DOHH2 (cell line): ENCODE data around the gene SMARCA4.

ENCODE experiments used
- H3F3A ChIP-seq: fragments of 200-600 bp; sonication (generic), shearing (Covaris generic); 2 replicates; pipeline ENCODE4 v1.6.0; 2016; ENCODE audit warnings: antibody characterized with exemption, mild to moderate bottlenecking; ENCODE audit not compliant: control insufficient read depth, insufficient read depth
- H3K27ac ChIP-seq: fragments of 200-600 bp; sonication (generic); 2 replicates; pipeline ENCODE4 v1.5.1; 2014; ENCODE audit warnings: low read depth, mild to moderate bottlenecking, low read length, moderate library complexity
- H3K27me3 ChIP-seq: fragments of 200-600 bp; sonication (generic); 2 replicates; pipeline ENCODE4 v1.6.1; 2014; ENCODE audit warnings: mild to moderate bottlenecking, low read length, mixed read lengths; ENCODE audit not compliant: control insufficient read depth
- H3K36me3 ChIP-seq: fragments of 200-600 bp; sonication (generic); 2 replicates; pipeline ENCODE4 v1.6.1; 2014; ENCODE audit warnings: mild to moderate bottlenecking, low read length, moderate library complexity, mixed read lengths; ENCODE audit not compliant: control insufficient read depth
- H3K4me1 ChIP-seq: fragments of 200-600 bp; sonication (generic); 2 replicates; pipeline ENCODE4 v1.6.1; 2014; ENCODE audit warnings: mild to moderate bottlenecking, low read length, mixed read lengths; ENCODE audit not compliant: control insufficient read depth
- H3K4me2 ChIP-seq: fragments of 200-600 bp; sonication (generic); 2 replicates; pipeline ENCODE4 v1.6.0; 2014; ENCODE audit warnings: mild to moderate bottlenecking, low read length, moderate library complexity
- H3K4me3 ChIP-seq: fragments of 200-600 bp; sonication (generic); 2 replicates; pipeline ENCODE4 v1.5.1; 2014; ENCODE audit warnings: mild to moderate bottlenecking, low read length, mixed read lengths
- H3K79me2 ChIP-seq: fragments of 200-600 bp; sonication (generic); 2 replicates; pipeline ENCODE4 v1.6.1; 2014; ENCODE audit warnings: mild to moderate bottlenecking, low read length, mixed read lengths; ENCODE audit not compliant: control insufficient read depth
- H3K9me2 ChIP-seq: fragments of 200-600 bp; sonication (generic); replicated peaks from 2 replicates; pipeline ENCODE4 v1.6.1; 2014; ENCODE audit warnings: mild to moderate bottlenecking, low read length, mixed read lengths; ENCODE audit not compliant: control insufficient read depth
- H3K9me3 ChIP-seq: fragments of 200-600 bp; sonication (generic); 2 replicates; pipeline ENCODE4 v1.6.1; 2014; ENCODE audit warnings: antibody characterized with exemption, low read length, mixed read lengths; ENCODE audit not compliant: control insufficient read depth, insufficient read depth
- H4K20me1 ChIP-seq: fragments of 200-600 bp; sonication (generic); 2 replicates; pipeline ENCODE4 v1.6.0; 2014; ENCODE audit warnings: low read depth, mild to moderate bottlenecking, antibody characterized with exemption, low read length, moderate library complexity; ENCODE audit not compliant: control insufficient read depth, insufficient read depth
- EZH2phosphoT487 ChIP-seq: fragments of 200-600 bp; sonication (generic); IDR thresholded peaks from 2 replicates; pipeline ENCODE4 v1.6.1; 2017; ENCODE audit warnings: borderline replicate concordance, mild to moderate bottlenecking, antibody characterized with exemption, low read length, moderate library complexity, mixed read lengths
- TF ChIP-seq, protein P1 (sequence below): fragments of 200-600 bp; sonication (generic); IDR thresholded peaks from one replicate; pipeline ENCODE4 v1.5.1; 2014; ENCODE audit warnings: antibody characterized with exemption, mild to moderate bottlenecking, low read depth, low read length; ENCODE audit not compliant: poor library complexity, severe bottlenecking

SMARCA4 gene

DNA sequence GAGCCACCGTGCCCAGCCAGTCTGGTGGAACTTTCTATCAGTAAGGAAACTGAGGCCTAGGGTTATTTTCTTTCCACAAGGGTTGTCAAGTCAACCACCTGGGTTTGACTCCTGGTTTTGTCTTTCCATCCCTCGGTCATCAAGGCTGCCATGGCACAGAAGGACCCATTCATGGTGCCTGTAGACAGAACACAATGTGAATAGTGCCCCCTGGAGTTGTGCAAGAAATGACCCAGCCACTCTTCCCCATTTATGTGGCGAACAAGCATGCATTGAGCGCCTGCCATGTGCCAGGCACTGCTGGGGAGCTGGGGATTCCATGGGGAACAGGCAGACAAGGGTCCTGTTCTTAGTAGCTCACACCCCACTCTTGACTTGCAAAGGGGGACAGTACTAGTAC lies 4.1 kb downstream of the SMARCA4 start:
- H4K20me1 ChIP-seq: no peaks in the 10 kb centered on the region
- H3K4me3 ChIP-seq: peak overlapping the region; percentile 70
- no peaks in the 10 kb centered on the region for H3K27me3 ChIP-seq
- H3K9me2 ChIP-seq: no peaks in the 10 kb centered on the region
- peaks cover 46% of the 10 kb centered on the region for H3F3A ChIP-seq
- peak overlapping the region; percentile 98 for H3K27ac ChIP-seq
- no peaks in the 10 kb centered on the region for H3K9me3 ChIP-seq
- peaks cover 61% of the 10 kb centered on the region for H3K36me3 ChIP-seq
- H3K4me2 ChIP-seq: peak overlapping the region; percentile 81
- H3K79me2 ChIP-seq: peaks cover 95% of the 10 kb centered on the region
- peaks cover 72% of the 10 kb centered on the region for H3K4me1 ChIP-seq
- TF ChIP-seq, protein P1, sequence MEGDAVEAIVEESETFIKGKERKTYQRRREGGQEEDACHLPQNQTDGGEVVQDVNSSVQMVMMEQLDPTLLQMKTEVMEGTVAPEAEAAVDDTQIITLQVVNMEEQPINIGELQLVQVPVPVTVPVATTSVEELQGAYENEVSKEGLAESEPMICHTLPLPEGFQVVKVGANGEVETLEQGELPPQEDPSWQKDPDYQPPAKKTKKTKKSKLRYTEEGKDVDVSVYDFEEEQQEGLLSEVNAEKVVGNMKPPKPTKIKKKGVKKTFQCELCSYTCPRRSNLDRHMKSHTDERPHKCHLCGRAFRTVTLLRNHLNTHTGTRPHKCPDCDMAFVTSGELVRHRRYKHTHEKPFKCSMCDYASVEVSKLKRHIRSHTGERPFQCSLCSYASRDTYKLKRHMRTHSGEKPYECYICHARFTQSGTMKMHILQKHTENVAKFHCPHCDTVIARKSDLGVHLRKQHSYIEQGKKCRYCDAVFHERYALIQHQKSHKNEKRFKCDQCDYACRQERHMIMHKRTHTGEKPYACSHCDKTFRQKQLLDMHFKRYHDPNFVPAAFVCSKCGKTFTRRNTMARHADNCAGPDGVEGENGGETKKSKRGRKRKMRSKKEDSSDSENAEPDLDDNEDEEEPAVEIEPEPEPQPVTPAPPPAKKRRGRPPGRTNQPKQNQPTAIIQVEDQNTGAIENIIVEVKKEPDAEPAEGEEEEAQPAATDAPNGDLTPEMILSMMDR: peak; percentile 80
- no peak for TF ChIP-seq EZH2phosphoT487

DNA sequence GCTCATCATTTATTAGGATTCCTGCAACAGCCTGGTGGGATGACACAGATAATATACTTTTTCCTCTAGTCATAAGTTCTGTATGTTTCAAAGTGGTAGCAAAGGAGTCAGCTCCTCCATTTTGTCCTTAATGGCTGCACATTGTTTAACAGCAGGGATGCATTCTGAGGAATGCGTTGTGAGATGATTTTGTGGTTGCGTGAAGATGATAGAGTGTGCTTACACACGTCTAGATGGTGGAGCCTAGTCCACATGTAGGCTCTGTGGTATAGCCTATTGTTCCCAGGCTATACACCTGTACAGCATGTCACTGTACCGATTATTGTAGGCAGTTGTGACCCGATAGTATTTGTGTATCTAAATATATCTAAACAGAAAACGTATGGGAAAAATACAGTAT lies 4.6 kb downstream of the SMARCA4 start:
- Histone ChIP-seq H4K20me1 (no peaks in the 10 kb centered on the region), H3K4me3 (peak overlapping the region; percentile 70), H3F3A (peaks cover 46% of the 10 kb centered on the region), H3K27ac (peak overlapping the region; percentile 98), H3K9me2 (no peaks in the 10 kb centered on the region), H3K4me2 (peak overlapping the region; percentile 81), H3K9me3 (no peaks in the 10 kb centered on the region), H3K27me3 (no peaks in the 10 kb centered on the region), H3K79me2 (peaks cover 95% of the 10 kb centered on the region), H3K4me1 (peaks cover 75% of the 10 kb centered on the region), H3K36me3 (peaks cover 66% of the 10 kb centered on the region)
- TF ChIP-seq EZH2phosphoT487: no peak
- TF ChIP-seq, protein P1: no peak

DNA sequence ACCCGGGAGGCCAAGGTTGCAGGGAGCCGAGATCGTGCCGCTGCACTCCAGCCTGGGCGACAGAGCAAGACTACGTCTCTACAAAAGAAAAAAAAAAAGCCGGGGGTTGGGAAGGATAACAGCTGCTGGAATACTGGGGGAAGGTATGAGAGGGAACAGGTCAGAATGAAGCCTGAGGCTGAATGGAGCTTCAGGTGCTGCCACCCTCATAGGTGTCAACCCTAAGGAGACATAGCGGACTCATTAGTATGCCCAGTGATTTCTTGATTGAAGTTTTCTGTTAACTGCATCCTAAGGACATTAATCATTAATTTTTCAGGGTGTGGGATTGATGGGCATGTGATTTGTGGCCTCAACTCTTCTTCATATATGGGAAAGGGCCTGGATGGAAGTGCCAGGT lies 6.0 kb downstream of the SMARCA4 start:
- H3K27me3 ChIP-seq: no peaks in the 10 kb centered on the region
- H3K4me1 ChIP-seq: peaks cover 89% of the 10 kb centered on the region
- TF ChIP-seq, protein P1: no peak
- no peak for TF ChIP-seq EZH2phosphoT487
- H4K20me1 ChIP-seq: no peaks in the 10 kb centered on the region
- H3K9me2 ChIP-seq: no peaks in the 10 kb centered on the region
- no peaks in the 10 kb centered on the region for H3K9me3 ChIP-seq
- H3K4me3 ChIP-seq: peak overlapping the region; percentile 70
- peak overlapping the region; percentile 81 for H3K4me2 ChIP-seq
- H3K36me3 ChIP-seq: peaks cover 66% of the 10 kb centered on the region
- peaks cover 48% of the 10 kb centered on the region for H3F3A ChIP-seq
- peaks cover 99% of the 10 kb centered on the region for H3K79me2 ChIP-seq
- peak overlapping the region; percentile 98 for H3K27ac ChIP-seq
